GM12891 (cell line): ENCODE data around the gene AP1G1. TPM values are rescaled to one million over a fixed set of nuclear protein-coding genes. Genes with fewer than 3 reads are reported as not detected.

ENCODE experiments used
- DNase-seq: peaks from one replicate; pipeline ENCODE4 v3.0.0; 2011; ENCODE audit warnings: low spot score; ENCODE audit not compliant: insufficient read length
- FAIRE-seq: peaks from 2 replicates; lab custom pipeline; 2011; peaks lifted over from hg19 to GRCh38; lab: Jason Lieb, UNC
- PAX5 ChIP-seq: IDR thresholded peaks from 2 replicates; pipeline ENCODE4 v1.6.1; 2011; ENCODE audit warnings: low read length, moderate library complexity, mild to moderate bottlenecking; ENCODE audit not compliant: insufficient read depth, severe bottlenecking
- POLR2A ChIP-seq: IDR thresholded peaks from 2 replicates; pipeline ENCODE4 v1.6.1; 2011; ENCODE audit warnings: low read depth, low read length, control low read depth
- POLR2AphosphoS5 ChIP-seq: IDR thresholded peaks from 2 replicates; pipeline ENCODE4 v1.6.1; 2011; ENCODE audit warnings: low read depth, low read length, control low read depth
- POU2F2 ChIP-seq: IDR thresholded peaks from 2 replicates; pipeline ENCODE4 v1.6.1; 2011; ENCODE audit warnings: low read depth, mild to moderate bottlenecking, control low read depth, low read length, moderate library complexity
- SPI1 ChIP-seq: IDR thresholded peaks from 2 replicates; pipeline ENCODE4 v1.6.1; 2011; ENCODE audit warnings: low read depth, low read length, control low read depth
- TAF1 ChIP-seq: IDR thresholded peaks from 2 replicates; pipeline ENCODE4 v1.6.1; 2011; ENCODE audit warnings: low read depth, low read length, control low read depth
- polyA plus RNA-seq: library from polyadenylated mRNA; unstranded; fragments of >200 nt; gene quantifications from one replicate; pipeline ENCODE4 v1.2.1, GENCODE V29; 2012; ENCODE audit warnings: low read depth, missing spikeins, inconsistent platforms; ENCODE audit not compliant: missing spikeins

The AP1G1 gene
- polyA plus RNA-seq = 22.3 TPM

- DNase-seq (peak; percentile 77), FAIRE-seq (peak; percentile 97)
- TF ChIP-seq POLR2AphosphoS5 (peak; percentile 91), SPI1 (peak; percentile 43; the same call in 1 of the 2 replicates), PAX5 (no peak), TAF1 (peak; percentile 99), POU2F2 (peak; percentile 63), POLR2A (peak; percentile 92)
These were observed at the start of gene AP1G1 for GRCh38 chr16:71808593-71809459. Gene AP1G1, minus strand, starts transcription at chr16:71808834. Its CDS starts 19,355 bp downstream, at chr16:71789479.

DNA sequence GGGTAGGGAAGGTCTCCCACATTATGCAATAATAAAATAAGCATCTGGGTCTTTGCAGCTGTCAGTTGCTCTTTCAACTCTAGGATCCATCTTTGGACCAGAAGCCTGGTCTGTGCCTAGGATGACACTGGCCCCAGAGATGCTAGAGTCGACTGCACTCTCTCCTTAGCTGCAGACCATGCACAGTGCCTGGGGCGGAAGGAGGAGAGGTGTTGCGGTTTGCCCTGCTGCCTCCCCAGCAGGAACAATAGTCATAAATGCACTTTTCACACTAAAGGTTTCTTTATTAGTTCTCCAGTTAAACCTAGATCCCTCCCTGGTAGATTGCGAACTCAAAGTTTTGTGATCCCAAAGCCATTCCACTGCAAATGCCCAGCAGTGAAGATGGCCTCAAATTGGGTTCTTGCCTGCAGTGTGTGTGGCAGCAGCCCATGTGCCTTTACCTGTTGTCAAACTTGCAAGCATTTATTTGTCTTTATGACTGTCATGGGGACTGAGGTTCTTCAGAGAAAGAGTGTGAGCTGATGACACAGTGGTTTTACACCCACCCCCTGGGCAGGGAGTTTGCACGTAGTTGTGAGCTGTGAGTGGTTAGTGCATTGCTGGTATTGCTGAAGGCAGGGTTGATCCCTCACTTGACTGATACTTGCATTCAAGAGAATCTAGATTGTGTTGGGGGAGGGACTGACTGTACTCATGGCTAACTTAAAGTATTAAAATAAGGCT, 47.5 kb upstream of the AP1G1 start:
- DNase-seq = no peak
- FAIRE-seq = no peak
- TF ChIP-seq SPI1 = no peak
- TF ChIP-seq POLR2AphosphoS5 = no peak
- TF ChIP-seq TAF1 = no peak
- no peak for TF ChIP-seq POU2F2
- TF ChIP-seq PAX5 = no peak
- TF ChIP-seq POLR2A = no peak

- FAIRE-seq (no peak), DNase-seq (no peak)
- TF ChIP-seq PAX5 (no peak), SPI1 (no peak), TAF1 (no peak), POLR2A (no peak), POU2F2 (no peak), POLR2AphosphoS5 (no peak)
These were observed 45.8 kb upstream of the AP1G1 start for GRCh38 chr16:71854369-71854948.

DNA sequence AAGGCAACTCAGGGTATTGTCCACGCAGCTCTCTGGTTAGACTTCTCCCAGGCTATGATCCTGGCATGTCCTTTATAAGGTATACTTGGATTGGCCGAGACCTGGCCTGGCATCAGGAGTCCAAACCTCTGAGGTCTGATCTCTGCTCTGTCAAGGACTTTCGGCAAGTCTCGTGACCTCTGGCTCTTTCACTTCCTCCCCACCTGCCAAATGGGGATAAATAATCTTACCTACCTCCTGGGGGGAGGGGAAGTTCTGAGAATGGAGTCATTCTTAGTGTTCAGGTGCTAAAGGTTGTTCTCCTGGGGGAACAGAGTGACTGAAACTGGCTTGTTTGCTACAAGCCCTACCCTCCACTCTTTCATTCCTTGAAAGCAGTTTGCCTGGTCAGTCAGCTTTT, 44.8 kb upstream of the AP1G1 start:
- peak; percentile 84 for FAIRE-seq
- TF ChIP-seq SPI1 (peak; percentile 97), POU2F2 (no peak), POLR2A (no peak), POLR2AphosphoS5 (no peak), PAX5 (no peak), TAF1 (no peak)
- peak; percentile 61 for DNase-seq

DNA sequence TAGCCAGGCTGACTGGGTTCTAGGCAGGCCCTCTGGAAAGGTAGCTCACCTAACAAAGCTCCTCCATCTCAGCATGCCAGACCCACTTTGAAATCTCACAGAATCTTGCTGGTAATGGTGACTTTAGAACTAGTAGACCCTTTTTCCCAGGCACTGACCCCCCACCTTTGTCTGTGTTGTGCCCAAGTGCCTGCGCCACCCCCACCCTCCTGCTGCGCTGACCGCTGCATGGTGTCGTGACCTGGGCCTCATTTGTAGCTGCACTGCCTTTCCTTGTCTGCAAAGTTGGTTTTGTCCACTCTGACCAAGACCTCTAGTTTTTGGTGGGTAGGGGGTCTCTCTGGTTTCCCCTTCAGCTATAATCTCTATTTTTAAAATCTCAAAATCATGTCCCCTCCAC, 43.9 kb upstream of the AP1G1 start:
- no peak for TF ChIP-seq TAF1
- TF ChIP-seq POU2F2 = no peak
- TF ChIP-seq POLR2A = no peak
- no peak for TF ChIP-seq SPI1
- TF ChIP-seq POLR2AphosphoS5 = no peak
- no peak for TF ChIP-seq PAX5
- no peak for FAIRE-seq

DNA sequence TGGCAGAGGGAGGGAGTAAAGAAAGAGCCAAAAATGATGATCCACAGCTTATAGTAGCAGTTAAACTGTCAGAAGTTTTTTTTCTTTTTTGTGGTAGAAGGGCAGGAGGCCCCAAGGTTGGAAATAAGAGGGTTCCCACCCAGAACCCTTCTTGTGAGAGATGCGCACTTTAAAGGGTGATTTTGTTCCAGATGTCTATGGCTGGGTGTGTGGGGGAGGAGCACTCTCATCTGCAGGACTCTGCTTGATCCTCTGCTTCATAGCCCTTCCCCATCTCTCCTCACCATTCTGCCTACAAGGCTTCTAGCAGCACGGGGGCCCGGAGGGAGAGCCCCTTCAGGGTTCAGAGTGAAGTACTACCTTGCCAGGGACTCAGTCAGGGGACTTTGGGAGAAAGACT, 43.5 kb upstream of the AP1G1 start:
- DNase-seq (no peak), FAIRE-seq (no peak)
- TF ChIP-seq PAX5 = no peak
- peak; percentile 29; the same call in 1 of the 2 replicates for TF ChIP-seq POLR2AphosphoS5

More for the DNA sequence above, 43.9 kb upstream of the AP1G1 start:
- DNase-seq = no peak

GRCh38 chr16:71851746-71852145, 43.1 kb upstream of the AP1G1 start:
- DNase-seq = no peak

GRCh38 chr16:71848622-71849021, 40.0 kb upstream of the AP1G1 start:
- no peak for DNase-seq
- FAIRE-seq = no peak
- no peak for TF ChIP-seq PAX5
- no peak for TF ChIP-seq POU2F2
- TF ChIP-seq TAF1 = no peak
- TF ChIP-seq POLR2A = no peak
- TF ChIP-seq POLR2AphosphoS5 = no peak
- TF ChIP-seq SPI1 = no peak

More at GRCh38 chr16:71851746-71852145, 43.1 kb upstream of the AP1G1 start:
- TF ChIP-seq POU2F2 (no peak), SPI1 (no peak), PAX5 (no peak), POLR2AphosphoS5 (no peak), POLR2A (no peak), TAF1 (no peak)
- no peak for FAIRE-seq

GRCh38 chr16:71847096-71847495, 38.5 kb upstream of the AP1G1 start:
- DNase-seq (no peak), FAIRE-seq (no peak)
- TF ChIP-seq PAX5 = no peak
- no peak for TF ChIP-seq TAF1
- no peak for TF ChIP-seq POLR2A
- no peak for TF ChIP-seq POU2F2
- no peak for TF ChIP-seq POLR2AphosphoS5
- TF ChIP-seq SPI1 = no peak

- TF ChIP-seq PAX5 = no peak
- no peak for TF ChIP-seq POLR2A
- no peak for TF ChIP-seq POU2F2
- no peak for TF ChIP-seq SPI1
- TF ChIP-seq TAF1 = no peak
- no peak for TF ChIP-seq POLR2AphosphoS5
- DNase-seq = no peak
- no peak for FAIRE-seq
These were observed 37.8 kb upstream of the AP1G1 start for GRCh38 chr16:71846431-71846830.
